ENCODE results near the gene SIRT2. TPM values are rescaled to one million over a fixed set of nuclear protein-coding genes. Genes with fewer than 3 reads are reported as not detected.

Gene SIRT2
- polyA plus RNA-seq, 1 donor from 2014 or later, result 102 TPM

DNA sequence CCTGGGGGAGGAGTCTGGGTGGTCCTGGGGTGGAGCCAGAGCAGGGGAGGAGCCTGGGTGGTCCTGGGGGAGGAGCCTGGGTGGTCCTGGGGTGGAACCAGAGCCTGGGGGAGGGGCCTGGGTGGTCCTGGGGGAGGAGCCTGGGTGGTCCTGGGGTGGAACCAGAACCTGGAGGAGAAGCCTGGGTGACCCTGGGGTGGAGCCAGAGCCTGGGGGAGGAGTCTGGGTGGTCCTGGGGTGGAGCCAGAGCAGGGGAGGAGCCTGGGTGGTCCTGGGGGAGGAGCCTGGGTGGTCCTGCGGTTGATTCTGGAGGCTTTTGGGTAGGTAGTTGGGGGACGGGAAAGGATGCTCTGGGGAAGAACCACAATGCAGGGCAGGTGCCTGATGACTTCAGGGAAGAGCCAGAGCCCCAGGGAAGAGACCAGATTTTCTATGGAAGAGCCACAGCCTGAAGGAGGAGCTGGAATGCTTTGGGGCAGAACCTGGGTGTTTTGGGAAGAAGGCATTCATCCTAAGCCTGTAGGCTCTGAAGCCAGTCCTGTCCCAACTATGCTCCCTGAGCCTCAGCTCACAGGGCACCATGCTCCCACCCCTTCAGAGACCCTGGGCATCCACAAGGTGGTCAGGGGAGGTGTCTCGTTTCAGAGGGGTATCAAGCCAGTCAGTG is 46.3 kb upstream of the SIRT2 start:
- Histone ChIP-seq H3F3A (ENCODE audit: insufficient read depth, low read length, poor library complexity, severe bottlenecking) (no peaks in the 10 kb centered on the region), H4K20me1 (ENCODE audit: insufficient read depth) (no peaks in the 10 kb centered on the region), H3K79me2 (replicated peaks; ENCODE audit: insufficient read depth, low read length) (no peaks in the 10 kb centered on the region), H3K9me2 (ENCODE audit: insufficient read depth, low read length) (no peaks in the 10 kb centered on the region), H3K27me3 (ENCODE audit: insufficient read depth, low read depth, low read length) (no peaks in the 10 kb centered on the region), H3K4me2 (ENCODE audit: low read length) (no peak overlapping the region), H3K9ac (ENCODE audit: low read length) (no peak overlapping the region), H3K36me3 (ENCODE audit: insufficient read depth, low read length) (no peaks in the 10 kb centered on the region), H3K4me3 (ENCODE audit: low read length) (no peak overlapping the region), H2AFZ (ENCODE audit: low read depth, low read length) (no peak overlapping the region), H3K9me3 (ENCODE audit: low read length) (no peaks in the 10 kb centered on the region), H3K27ac (ENCODE audit: low read length) (no peak overlapping the region)
- TF ChIP-seq TAF1 (IDR thresholded peaks at IDR 0.05; ENCODE audit: low read depth) (no peak), RAD21 (conservative IDR thresholded peaks at IDR 0.05) (no peak)

DNA sequence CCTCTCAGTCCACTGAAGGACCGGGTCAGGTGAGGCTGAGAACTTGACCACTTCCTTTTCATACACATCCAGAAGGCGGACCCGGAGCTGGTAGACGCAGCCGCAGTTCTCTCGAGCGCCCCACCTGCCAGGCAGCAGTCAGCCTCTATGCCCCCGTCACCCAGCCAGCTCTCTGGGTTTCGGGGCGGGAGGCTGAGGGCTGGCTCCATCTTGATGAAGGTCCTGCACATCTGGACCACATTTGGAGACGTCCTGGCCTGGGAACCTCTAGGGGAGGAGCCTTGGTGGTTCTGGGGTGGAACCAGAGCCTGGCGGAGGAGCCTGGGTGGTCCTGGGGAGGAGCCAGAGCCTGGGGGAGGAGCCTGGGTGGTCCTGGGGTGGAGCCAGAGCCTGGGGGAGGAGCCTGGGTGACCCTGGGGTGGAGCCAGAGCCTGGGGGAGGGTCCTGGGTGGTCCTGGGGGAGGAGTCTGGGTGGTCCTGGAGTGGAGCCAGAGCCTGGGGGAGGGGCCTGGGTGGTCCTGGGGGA is 45.6 kb upstream of the SIRT2 start:
- H2AFZ ChIP-seq (ENCODE audit: low read depth, low read length), result no peak overlapping the region

More for the DNA sequence above, 45.6 kb upstream of the SIRT2 start:
- no peak overlapping the region for H3K27ac ChIP-seq (ENCODE audit: low read length)
- TF ChIP-seq REST (IDR thresholded peaks at IDR 0.05; ENCODE audit: borderline replicate concordance) (no peak), EZH2 (IDR thresholded peaks at IDR 0.05; ENCODE audit: borderline replicate concordance, insufficient read depth, low read length, poor library complexity, severe bottlenecking) (no peak), MXI1 (conservative IDR thresholded peaks at IDR 0.05; ENCODE audit: poor library complexity, severe bottlenecking) (no peak), POLR2AphosphoS5 (IDR thresholded peaks at IDR 0.05) (no peak), SMC3 (conservative IDR thresholded peaks at IDR 0.05; ENCODE audit: poor library complexity) (no peak), EP300 (conservative IDR thresholded peaks at IDR 0.05; ENCODE audit: poor library complexity, severe bottlenecking) (no peak), TAF1 (IDR thresholded peaks at IDR 0.05; ENCODE audit: low read depth) (no peak), RAD21 (conservative IDR thresholded peaks at IDR 0.05) (no peak)
- TF ChIP-seq, protein P1, sequence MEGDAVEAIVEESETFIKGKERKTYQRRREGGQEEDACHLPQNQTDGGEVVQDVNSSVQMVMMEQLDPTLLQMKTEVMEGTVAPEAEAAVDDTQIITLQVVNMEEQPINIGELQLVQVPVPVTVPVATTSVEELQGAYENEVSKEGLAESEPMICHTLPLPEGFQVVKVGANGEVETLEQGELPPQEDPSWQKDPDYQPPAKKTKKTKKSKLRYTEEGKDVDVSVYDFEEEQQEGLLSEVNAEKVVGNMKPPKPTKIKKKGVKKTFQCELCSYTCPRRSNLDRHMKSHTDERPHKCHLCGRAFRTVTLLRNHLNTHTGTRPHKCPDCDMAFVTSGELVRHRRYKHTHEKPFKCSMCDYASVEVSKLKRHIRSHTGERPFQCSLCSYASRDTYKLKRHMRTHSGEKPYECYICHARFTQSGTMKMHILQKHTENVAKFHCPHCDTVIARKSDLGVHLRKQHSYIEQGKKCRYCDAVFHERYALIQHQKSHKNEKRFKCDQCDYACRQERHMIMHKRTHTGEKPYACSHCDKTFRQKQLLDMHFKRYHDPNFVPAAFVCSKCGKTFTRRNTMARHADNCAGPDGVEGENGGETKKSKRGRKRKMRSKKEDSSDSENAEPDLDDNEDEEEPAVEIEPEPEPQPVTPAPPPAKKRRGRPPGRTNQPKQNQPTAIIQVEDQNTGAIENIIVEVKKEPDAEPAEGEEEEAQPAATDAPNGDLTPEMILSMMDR (IDR thresholded peaks at IDR 0.05; ENCODE audit: poor library complexity, severe bottlenecking), result no peak
- no peak overlapping the region for H3K9ac ChIP-seq (ENCODE audit: low read length)
- no peak overlapping the region for H3K4me2 ChIP-seq (ENCODE audit: low read length)
- H3K79me2 ChIP-seq (replicated peaks; ENCODE audit: insufficient read depth, low read length), result no peaks in the 10 kb centered on the region
- no peaks in the 10 kb centered on the region for H3K36me3 ChIP-seq (ENCODE audit: insufficient read depth, low read length)
- H3F3A ChIP-seq (ENCODE audit: insufficient read depth, low read length, poor library complexity, severe bottlenecking), result no peaks in the 10 kb centered on the region
- no peaks in the 10 kb centered on the region for H4K20me1 ChIP-seq (ENCODE audit: insufficient read depth)
- no peaks in the 10 kb centered on the region for H3K9me3 ChIP-seq (ENCODE audit: low read length)
- H3K9me2 ChIP-seq (ENCODE audit: insufficient read depth, low read length), result no peaks in the 10 kb centered on the region
- H3K27me3 ChIP-seq (ENCODE audit: insufficient read depth, low read depth, low read length), result no peaks in the 10 kb centered on the region
- no peak overlapping the region for H3K4me3 ChIP-seq (ENCODE audit: low read length)
